Liver (tissue), 9 donors: ENCODE data around the gene CORO7. TPM values are rescaled to one million over a fixed set of nuclear protein-coding genes. Genes with fewer than 3 reads are reported as not detected.

Experiments used
- DNase-seq: peaks from one replicate; pipeline ENCODE4 v3.0.0-alpha.2; 2017; ENCODE audit warnings: low spot score
- H3K27ac ChIP-seq, 2 donors: one replicate each; pipeline ENCODE4 v1.7.0; 2013; ENCODE audit warnings: inconsistent platforms in 2 of 2, low read length in 2 of 2, control low read depth in 1 of 2, low read depth in 1 of 2, mild to moderate bottlenecking in 1 of 2
- H3K27me3 ChIP-seq, 4 donors: one replicate each; pipeline versions ENCODE4 v1.6.1 to v1.7.0; 2013; ENCODE audit warnings: low read length in 3 of 4, inconsistent platforms in 1 of 4, mild to moderate bottlenecking in 1 of 4, moderate library complexity in 1 of 4; ENCODE audit not compliant: control insufficient read depth in 4 of 4, insufficient read depth in 4 of 4
- H3K36me3 ChIP-seq, 4 donors: one replicate each; pipeline versions ENCODE4 v1.6.1 to v1.7.0; 2013; ENCODE audit warnings: low read length in 3 of 4, mild to moderate bottlenecking in 3 of 4, low read depth in 1 of 4, moderate library complexity in 1 of 4; ENCODE audit not compliant: control insufficient read depth in 4 of 4, insufficient read depth in 3 of 4
- H3K4me1 ChIP-seq, 4 donors: one replicate each; pipeline versions ENCODE4 v1.6.1 to v1.7.0; 2013; ENCODE audit warnings: low read length in 3 of 4, mild to moderate bottlenecking in 3 of 4, moderate library complexity in 1 of 4; ENCODE audit not compliant: control insufficient read depth in 4 of 4, insufficient read depth in 4 of 4
- H3K4me3 ChIP-seq, 3 donors: one replicate each; pipeline versions ENCODE4 v1.6.1 to v1.7.0; 2013; ENCODE audit warnings: low read length in 3 of 3, control low read depth in 1 of 3, low read depth in 1 of 3, mild to moderate bottlenecking in 1 of 3
- H3K9ac ChIP-seq, 2 donors: one replicate each; pipeline ENCODE4 v1.7.0; 2013; ENCODE audit warnings: low read length in 2 of 2, mild to moderate bottlenecking in 2 of 2, moderate library complexity in 2 of 2, control low read depth in 1 of 2, low read depth in 1 of 2
- H3K9me3 ChIP-seq, 4 donors: one replicate each; pipeline versions ENCODE4 v1.6.1 to v1.7.0; 2013; ENCODE audit warnings: low read length in 3 of 4; ENCODE audit not compliant: control insufficient read depth in 4 of 4
- ATF3 ChIP-seq: IDR thresholded peaks from 2 replicates; pipeline ENCODE4 v1.6.1; 2016; ENCODE audit warnings: antibody characterized with exemption
- CTCF ChIP-seq: fragments of 150-350 bp; IDR thresholded peaks from 2 replicates; pipeline ENCODE4 v1.5.1; 2017; ENCODE audit warnings: improper control_type of control experiment, low read depth, low read length; ENCODE audit not compliant: missing input control
- EGR1 ChIP-seq, 2 donors: IDR thresholded peaks; 2 replicates each; pipeline ENCODE4 v1.6.1; 2016 to 2018; ENCODE audit warnings: antibody characterized with exemption in 2 of 2, low read depth in 2 of 2
- FOXA1 ChIP-seq: IDR thresholded peaks from 2 replicates; pipeline ENCODE4 v1.6.1; 2016; ENCODE audit warnings: antibody characterized with exemption
- FOXA2 ChIP-seq: IDR thresholded peaks from 2 replicates; pipeline ENCODE4 v1.6.1; 2016; ENCODE audit warnings: antibody characterized with exemption
- GABPA ChIP-seq, 2 donors: IDR thresholded peaks in 1 of 2; conservative IDR thresholded peaks in 1 of 2; 2 replicates each; pipeline ENCODE4 v1.6.1; 2016; ENCODE audit warnings: antibody characterized with exemption in 2 of 2, mild to moderate bottlenecking in 1 of 2, moderate library complexity in 1 of 2
- HNF4A ChIP-seq, 2 donors: conservative IDR thresholded peaks; 2 replicates each; pipeline ENCODE4 v1.6.1; 2016; ENCODE audit warnings: antibody characterized with exemption in 2 of 2, mild to moderate bottlenecking in 2 of 2
- HNF4G ChIP-seq: IDR thresholded peaks from 2 replicates; pipeline ENCODE4 v1.6.1; 2016; ENCODE audit warnings: antibody characterized with exemption
- JUND ChIP-seq, 2 donors: IDR thresholded peaks; 2 replicates each; pipeline ENCODE4 v1.6.1; 2016; ENCODE audit warnings: antibody characterized with exemption in 2 of 2
- MAX ChIP-seq: IDR thresholded peaks from 2 replicates; pipeline ENCODE4 v1.6.1; 2016; ENCODE audit warnings: antibody characterized with exemption
- NR2F2 ChIP-seq: IDR thresholded peaks from 2 replicates; pipeline ENCODE4 v1.6.1; 2016; ENCODE audit warnings: antibody characterized with exemption
- RAD21 ChIP-seq, 2 donors: IDR thresholded peaks; 2 replicates each; pipeline ENCODE4 v1.6.1; 2016; ENCODE audit warnings: antibody characterized with exemption in 2 of 2, mild to moderate bottlenecking in 2 of 2
- RXRA ChIP-seq, 2 donors: IDR thresholded peaks; 2 replicates each; pipeline ENCODE4 v1.6.1; 2017 to 2018; ENCODE audit warnings: antibody characterized with exemption in 2 of 2, mild to moderate bottlenecking in 1 of 2
- SP1 ChIP-seq: IDR thresholded peaks from 2 replicates; pipeline ENCODE4 v1.6.1; 2018; ENCODE audit warnings: antibody characterized with exemption, mild to moderate bottlenecking
- TAF1 ChIP-seq: conservative IDR thresholded peaks from 2 replicates; pipeline ENCODE4 v1.6.1; 2016; ENCODE audit warnings: antibody characterized with exemption, mild to moderate bottlenecking
- YY1 ChIP-seq: IDR thresholded peaks from 2 replicates; pipeline ENCODE4 v1.6.1; 2016; ENCODE audit warnings: antibody characterized with exemption, mild to moderate bottlenecking
- WGBS: extraction: QIAGEN DNeasy Blood & Tissue Kit; methylation state at CpG from one replicate; pipeline ENCODE4 v1.1.7; 2013; 5-methylcytosine and 5-hydroxymethylcytosine counted together
- polyA plus RNA-seq, 2 donors: library from polyadenylated mRNA; stranded (reverse) in 1 of 2; unstranded in 1 of 2; fragments of 200-250 nt in 1 of 2; fragments of >200 nt in 1 of 2; fragmentation: Nextera tagmentation in 1 of 2; extraction: Ambion mirVana in 1 of 2; gene quantifications; one replicate each; pipeline versions ENCODE4 v1.2.1 to v1.2.3, GENCODE V29; 2013 to 2015
- total RNA-seq, 2 donors: library from RNA; depleted of rRNA; stranded (reverse); fragments of >200 nt; gene quantifications; one replicate each; pipeline ENCODE4 v1.2.3, GENCODE V29; 2014
- TF ChIP-seq, protein P1 (sequence below): IDR thresholded peaks from 2 replicates; pipeline ENCODE4 v1.6.1; 2016; ENCODE audit warnings: antibody characterized with exemption, mild to moderate bottlenecking
- TF ChIP-seq, protein P2 (sequence below): IDR thresholded peaks from 2 replicates; pipeline ENCODE4 v1.6.1; 2016; ENCODE audit warnings: antibody characterized with exemption
- donor health status: healthy.
- donor health status: healthy.
- donor health status: healthy.
- donor health status: healthy.
- donor health status: healthy.

The CORO7 gene
- total and polyA plus RNA-seq, 4 donors = 7.3 to 21.5 (median 13.0) TPM

GRCh38 chr16:4370151-4370550 lies 46.2 kb downstream of the CORO7 start:
- DNase-seq = no peak
- Histone ChIP-seq H3K9ac (no peak overlapping the region), H3K27me3 (no peaks in the 10 kb centered on the region), H3K4me3 (no peak overlapping the region), H3K9me3 (no peaks in the 10 kb centered on the region), H3K4me1 (peaks cover 12 to 49% (median 37%) of the 10 kb centered on the region in 4 donors), H3K36me3 (no peaks in the 10 kb centered on the region), H3K27ac (peak overlapping the region in 1 of 2 donors; percentile 13)
- WGBS = 84% methylated on average over 3 of the region's 3 CpGs
- TF ChIP-seq FOXA2 = no peak
- TF ChIP-seq JUND (IDR thresholded peaks at IDR 0.05) = no peak
- TF ChIP-seq NR2F2 = no peak
- TF ChIP-seq MAX = no peak
- no peak for TF ChIP-seq EGR1 (IDR thresholded peaks at IDR 0.05; ENCODE audit: low read depth in 2 of 2)
- TF ChIP-seq ATF3 = no peak
- no peak for TF ChIP-seq RXRA (IDR thresholded peaks at IDR 0.05)
- TF ChIP-seq, protein P1, sequence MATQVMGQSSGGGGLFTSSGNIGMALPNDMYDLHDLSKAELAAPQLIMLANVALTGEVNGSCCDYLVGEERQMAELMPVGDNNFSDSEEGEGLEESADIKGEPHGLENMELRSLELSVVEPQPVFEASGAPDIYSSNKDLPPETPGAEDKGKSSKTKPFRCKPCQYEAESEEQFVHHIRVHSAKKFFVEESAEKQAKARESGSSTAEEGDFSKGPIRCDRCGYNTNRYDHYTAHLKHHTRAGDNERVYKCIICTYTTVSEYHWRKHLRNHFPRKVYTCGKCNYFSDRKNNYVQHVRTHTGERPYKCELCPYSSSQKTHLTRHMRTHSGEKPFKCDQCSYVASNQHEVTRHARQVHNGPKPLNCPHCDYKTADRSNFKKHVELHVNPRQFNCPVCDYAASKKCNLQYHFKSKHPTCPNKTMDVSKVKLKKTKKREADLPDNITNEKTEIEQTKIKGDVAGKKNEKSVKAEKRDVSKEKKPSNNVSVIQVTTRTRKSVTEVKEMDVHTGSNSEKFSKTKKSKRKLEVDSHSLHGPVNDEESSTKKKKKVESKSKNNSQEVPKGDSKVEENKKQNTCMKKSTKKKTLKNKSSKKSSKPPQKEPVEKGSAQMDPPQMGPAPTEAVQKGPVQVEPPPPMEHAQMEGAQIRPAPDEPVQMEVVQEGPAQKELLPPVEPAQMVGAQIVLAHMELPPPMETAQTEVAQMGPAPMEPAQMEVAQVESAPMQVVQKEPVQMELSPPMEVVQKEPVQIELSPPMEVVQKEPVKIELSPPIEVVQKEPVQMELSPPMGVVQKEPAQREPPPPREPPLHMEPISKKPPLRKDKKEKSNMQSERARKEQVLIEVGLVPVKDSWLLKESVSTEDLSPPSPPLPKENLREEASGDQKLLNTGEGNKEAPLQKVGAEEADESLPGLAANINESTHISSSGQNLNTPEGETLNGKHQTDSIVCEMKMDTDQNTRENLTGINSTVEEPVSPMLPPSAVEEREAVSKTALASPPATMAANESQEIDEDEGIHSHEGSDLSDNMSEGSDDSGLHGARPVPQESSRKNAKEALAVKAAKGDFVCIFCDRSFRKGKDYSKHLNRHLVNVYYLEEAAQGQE = no peak
- no peak for TF ChIP-seq HNF4A (conservative IDR thresholded peaks at IDR 0.05)
- no peak for TF ChIP-seq GABPA (IDR thresholded peaks at IDR 0.05 in 1 of 2, conservative IDR thresholded peaks at IDR 0.05 in 1 of 2)
- no peak for TF ChIP-seq SP1
- TF ChIP-seq YY1 = no peak
- TF ChIP-seq CTCF = no peak
- TF ChIP-seq FOXA1 = no peak
- no peak for TF ChIP-seq HNF4G
- TF ChIP-seq, protein P2, sequence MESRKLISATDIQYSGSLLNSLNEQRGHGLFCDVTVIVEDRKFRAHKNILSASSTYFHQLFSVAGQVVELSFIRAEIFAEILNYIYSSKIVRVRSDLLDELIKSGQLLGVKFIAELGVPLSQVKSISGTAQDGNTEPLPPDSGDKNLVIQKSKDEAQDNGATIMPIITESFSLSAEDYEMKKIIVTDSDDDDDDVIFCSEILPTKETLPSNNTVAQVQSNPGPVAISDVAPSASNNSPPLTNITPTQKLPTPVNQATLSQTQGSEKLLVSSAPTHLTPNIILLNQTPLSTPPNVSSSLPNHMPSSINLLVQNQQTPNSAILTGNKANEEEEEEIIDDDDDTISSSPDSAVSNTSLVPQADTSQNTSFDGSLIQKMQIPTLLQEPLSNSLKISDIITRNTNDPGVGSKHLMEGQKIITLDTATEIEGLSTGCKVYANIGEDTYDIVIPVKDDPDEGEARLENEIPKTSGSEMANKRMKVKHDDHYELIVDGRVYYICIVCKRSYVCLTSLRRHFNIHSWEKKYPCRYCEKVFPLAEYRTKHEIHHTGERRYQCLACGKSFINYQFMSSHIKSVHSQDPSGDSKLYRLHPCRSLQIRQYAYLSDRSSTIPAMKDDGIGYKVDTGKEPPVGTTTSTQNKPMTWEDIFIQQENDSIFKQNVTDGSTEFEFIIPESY = no peak
- no peak for TF ChIP-seq TAF1
- TF ChIP-seq RAD21 (IDR thresholded peaks at IDR 0.05) = no peak
